Measurements from ENCODE around the gene PAPPA.

DNA sequence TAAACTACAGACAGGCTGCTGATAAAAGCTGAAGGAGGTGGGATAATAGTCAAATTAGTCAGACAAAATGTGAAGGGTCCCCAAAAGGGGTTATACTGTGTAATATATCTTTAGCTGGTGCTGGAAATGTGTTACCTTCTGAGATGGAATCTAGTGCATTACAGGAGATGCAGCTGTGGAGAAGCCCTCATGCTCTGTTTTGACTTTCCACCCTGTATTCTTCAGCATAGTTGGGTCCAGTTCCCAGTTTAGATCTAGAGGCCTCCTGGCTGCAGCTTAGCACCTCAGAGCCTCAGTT lies 122.6 kb downstream of the PAPPA start:
- no peak for TF ChIP-seq CTCF (IDR thresholded peaks at IDR 0.05; ENCODE audit: low read depth, low read length)
- TF ChIP-seq EZH2phosphoT487 (IDR thresholded peaks at IDR 0.05; ENCODE audit: low read depth): no peak
